GM11168 (cell line): ENCODE measurements around the gene SLC1A1.
"Not testable (repeated sequence)": the region's sequence is repeated elsewhere in the genome, so short reads cannot be mapped to it uniquely, and the experiment has no call there.

Experiments
- in situ Hi-C: fragments of 300-500 bp; cut with MboI; formaldehyde crosslinking; loops from one replicate; pipeline ENCODE4 v1.12.0; 2022; ENCODE audit warnings: low sequenced_read_pairs; ENCODE audit not compliant: unreplicated experiment

The SLC1A1 gene

DNA sequence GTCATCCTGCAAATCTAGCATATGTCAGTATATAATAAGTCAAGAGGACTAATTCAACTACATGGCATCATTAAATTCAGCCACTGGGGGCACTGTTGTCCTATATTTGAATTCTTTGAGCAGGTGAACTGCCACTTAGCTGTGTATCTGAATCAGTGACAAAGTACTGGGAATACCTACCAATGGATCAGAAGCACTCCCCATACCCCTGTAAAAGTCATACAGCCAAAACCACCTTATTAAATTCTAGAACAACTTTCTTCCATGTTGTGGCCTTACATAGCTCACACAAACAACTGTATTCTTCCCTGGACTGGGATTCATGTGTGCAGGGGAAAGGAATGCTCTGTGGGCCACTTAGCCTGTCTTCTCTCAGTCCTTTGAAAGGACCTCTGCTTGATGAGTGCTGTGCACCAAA lies 114.4 kb downstream of the SLC1A1 start:
- in situ Hi-C loops: no loop called here

DNA sequence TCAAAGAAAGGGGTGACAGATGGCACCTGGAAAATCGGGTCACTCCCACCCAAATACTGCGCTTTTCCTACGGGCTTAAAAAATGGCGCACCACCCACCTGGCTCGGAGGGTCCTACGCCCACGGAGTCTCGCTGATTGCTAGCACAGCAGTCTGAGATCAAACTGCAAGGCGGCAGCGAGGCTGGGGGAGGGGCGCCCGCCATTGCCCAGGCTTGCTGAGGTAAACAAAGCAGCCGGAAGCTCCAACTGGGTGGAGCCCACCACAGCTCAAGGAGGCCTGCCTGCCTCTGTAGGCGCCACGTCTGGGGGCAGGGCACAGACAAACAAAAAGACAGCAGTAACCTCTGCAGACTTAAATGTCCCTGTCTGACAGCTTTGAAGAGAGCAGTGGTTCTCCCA lies 115.8 kb downstream of the SLC1A1 start:
- in situ Hi-C loops: not testable (repeated sequence)

DNA sequence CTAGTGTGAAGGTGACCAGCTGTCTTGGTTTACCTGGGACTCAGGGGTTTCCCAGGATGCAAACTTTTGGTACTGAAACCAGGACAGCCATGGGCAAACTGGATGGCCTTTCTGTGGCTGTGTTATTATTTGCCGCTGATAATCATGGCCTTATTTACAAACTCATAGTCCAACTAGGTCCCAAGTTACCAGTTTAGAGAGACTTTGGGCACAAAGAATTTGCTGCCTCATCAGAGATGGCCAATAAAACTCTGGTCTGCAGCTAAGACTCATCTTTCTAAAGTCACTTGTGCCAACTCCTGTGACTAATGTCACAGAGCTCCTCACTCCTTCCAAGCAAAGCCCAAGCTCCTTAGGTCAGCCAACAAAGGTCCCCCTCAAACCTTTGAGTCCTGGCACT lies 124.4 kb downstream of the SLC1A1 start:
- in situ Hi-C loops: no loop called here

DNA sequence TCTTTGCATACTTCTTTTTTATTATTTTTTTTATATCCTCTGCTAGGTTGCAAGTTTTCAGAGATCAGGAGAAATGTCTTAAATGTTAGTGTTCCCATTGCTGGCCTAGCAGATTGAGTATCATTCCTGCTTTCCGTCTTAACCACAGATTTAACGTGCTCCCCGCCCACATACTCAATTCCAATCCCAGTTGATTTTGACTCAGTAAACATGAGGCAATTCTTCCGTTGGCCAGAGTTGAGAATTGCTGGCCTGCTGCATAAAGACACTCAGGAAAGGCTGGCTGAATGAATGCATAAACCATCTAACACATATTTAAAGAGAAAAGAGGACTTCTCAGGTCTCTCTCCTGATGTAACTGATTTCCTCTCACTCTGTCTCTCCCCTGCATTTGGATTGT lies 125.0 kb downstream of the SLC1A1 start:
- in situ Hi-C loops: no loop called here

DNA sequence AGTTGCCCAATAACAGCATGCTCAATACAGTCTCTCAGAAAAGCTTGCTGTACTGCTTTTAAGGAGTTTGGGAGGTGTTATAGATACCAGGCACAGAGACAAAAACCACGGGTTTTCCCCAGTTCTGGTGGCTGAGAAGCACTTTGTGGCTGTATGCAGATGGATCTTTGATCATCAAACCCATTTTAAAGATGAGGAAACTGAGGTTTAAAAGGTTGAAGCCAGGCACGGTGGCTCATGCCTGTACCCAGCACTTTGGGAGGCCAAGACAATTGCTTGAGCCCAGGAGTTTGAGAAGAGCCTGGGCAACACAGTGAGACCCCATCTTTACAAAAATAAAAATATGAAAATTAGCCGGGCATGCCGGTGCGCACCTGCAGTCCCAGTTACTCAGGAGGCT lies 125.5 kb downstream of the SLC1A1 start:
- in situ Hi-C loops: no loop called here

DNA sequence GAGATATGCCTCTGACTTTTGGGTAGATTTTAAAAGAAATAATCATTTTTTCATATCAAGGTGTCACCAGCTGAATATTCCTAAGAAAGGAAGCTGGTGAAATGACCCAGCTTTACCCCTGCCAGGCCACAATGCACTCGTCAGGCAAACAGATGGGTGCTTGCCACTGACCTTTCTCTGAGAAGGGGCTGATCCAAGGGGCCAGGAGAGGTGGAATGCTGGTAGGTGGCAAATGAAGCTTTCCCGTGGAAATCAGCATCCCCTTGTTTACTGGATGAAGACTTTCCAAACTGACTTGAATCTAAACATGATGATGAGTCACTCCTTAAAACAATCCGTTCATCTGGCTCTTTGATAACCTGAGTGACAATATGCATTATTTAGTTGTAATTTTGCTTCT lies 127.5 kb downstream of the SLC1A1 start:
- in situ Hi-C loops: no loop called here

DNA sequence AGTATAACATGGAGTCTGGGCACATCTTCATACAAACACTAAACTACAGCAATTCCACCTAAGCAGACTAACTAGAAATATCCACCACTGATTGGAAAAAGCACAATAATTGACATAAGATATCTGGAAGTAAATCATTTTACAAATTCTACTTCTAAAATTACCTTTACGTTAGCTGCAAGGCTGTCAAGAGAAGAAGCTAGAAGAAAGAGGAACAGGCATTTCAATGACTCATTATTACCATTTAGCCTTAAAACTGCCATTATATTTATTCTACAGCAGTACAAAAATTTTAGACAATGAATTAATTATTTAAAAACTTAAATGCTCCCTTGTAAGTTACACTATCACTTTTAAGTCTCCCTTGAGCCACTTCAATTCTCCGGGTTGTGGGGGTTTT lies 128.4 kb downstream of the SLC1A1 start:
- in situ Hi-C loops: no loop called here

DNA sequence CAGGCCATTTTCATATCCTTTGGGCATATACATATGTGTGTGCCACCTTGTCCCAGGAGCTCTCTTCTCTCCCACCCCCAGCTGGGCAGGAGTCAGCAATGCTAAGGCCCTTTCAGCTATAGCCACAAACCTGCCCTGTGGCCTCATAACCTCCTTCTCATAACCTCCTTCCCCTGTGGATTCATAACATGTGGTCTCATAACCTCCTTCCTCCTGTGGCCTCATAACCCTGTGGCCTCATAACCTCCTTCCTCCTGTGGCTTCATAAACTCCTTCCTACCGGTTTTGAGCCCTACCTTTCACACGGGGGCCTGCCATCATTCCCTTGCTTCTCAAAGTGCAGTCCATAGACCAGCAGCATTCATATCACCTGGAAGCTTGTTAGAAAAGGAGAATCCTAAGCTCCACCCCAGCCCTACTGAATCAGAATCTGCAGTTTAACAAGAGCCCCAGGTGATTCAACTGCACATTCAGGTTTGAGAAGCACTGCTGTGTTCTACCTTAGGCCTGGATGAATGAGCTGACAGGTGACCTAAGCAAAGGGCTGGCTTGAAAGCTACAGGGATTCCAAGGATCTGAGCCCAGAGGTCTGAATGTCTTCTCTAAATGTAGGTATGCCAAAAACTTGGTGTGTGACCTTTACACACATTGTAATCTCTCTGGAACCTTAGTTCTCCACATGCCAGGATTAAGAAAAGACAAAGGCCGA lies 129.9 kb downstream of the SLC1A1 start:
- in situ Hi-C loops: no loop called here

DNA sequence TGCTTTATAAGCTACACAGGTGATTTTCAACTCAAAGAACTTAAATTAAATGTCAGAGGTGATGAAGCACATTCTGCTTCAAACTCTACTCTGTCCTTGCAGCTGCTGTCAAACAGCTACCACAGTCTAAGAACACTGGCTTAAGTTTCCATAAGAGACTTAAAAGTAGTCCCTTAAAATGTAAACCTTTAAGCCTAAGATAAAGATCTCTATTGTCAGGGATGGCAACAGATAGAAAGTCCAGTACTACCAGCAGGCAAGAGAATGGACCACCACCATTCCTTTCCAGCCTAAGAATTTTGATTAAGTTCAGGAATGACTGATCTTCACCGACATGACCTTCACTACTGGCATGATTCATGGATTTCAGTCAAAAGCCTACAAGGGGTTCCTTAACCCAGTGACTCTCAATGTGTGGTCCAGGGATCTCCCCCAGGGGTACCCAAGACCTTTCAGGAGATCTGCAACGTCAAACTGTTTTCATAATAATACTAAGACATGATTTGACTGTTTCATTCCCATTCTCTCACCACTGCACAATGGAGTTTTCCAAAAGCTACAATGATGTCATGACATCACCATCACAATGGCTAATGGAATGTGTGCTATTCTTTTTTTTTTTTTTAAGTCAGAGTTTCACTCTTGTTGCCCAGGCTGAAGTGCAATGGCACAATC lies 130.8 kb downstream of the SLC1A1 start:
- in situ Hi-C loops: no loop called here

DNA sequence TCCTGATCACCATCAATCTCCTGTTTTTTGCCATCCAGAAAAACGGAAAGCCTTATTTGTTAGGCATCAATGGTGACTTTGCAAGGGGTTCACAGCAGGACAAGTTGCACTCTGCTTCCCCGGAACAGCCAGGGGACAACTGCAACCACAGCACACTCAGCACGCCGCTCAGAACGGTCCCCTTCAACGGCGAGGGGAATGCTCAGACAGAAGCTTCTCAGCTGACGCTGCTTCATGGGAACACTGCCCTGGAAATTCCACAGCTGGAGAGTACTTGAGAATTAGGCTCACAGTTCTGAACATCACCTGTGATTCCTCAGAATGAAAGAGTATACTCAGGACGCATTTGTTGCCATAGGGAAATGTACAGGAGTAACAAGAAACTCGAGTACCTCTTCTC lies 131.7 kb downstream of the SLC1A1 start:
- in situ Hi-C loops: no loop called here

DNA sequence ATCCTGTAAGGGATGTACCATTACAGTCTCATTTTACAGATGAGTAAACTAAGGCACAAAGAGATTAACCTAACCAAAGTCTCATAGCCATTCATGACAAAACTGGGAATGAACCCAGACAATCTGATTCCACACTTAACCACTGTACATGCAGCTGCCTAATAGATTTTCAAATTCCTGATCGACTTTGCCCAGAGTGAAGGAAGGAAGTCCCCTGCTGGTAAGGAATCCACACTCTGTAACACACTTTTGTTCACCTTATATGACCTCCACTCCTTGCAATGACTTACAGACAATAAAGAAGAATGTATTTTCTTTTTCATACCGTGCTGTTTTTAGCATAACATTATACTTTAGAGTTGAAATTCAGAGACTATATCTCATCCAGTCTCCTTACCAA lies 140.6 kb downstream of the SLC1A1 start:
- in situ Hi-C loops: no loop called here
